Activated naive CD4-positive, alpha-beta T cell treated with anti-CD3 and anti-CD28 coated beads, Interleukin-2, amount 50 U/mL, for 16 hours (primary cell): ENCODE data around the gene PARK7.
"Not testable (repeated sequence)": the region's sequence is repeated elsewhere in the genome, so short reads cannot be mapped to it uniquely, and the experiment has no call there.

Experiments used
- DNase-seq: peaks from one replicate; pipeline ENCODE4 v3.0.0-alpha.2; 2020

The PARK7 gene

DNA sequence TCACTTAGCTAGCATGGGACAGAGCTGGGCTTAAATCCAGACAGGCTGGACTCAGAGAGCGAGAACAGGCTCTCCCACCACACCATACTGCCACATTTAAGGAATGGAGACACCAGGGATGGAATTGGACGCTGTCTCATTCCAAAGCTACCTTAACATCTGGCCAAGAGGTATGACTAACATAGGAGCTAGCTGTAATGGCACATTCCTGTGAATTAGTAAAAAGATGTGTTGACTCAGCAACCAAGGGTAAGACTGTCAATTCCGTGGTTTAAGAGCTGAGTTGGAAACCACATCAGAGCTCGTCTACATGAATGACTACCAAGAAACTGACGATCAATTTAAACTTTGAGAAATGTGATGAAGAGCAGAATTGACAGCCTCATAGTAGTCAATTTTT is 12.6 kb upstream of the PARK7 start:
- peak; percentile 13 for DNase-seq

GRCh38 chr1:7952791-7953190 is 8.7 kb upstream of the PARK7 start:
- DNase-seq: not testable (repeated sequence)

GRCh38 chr1:7953850-7954609 is 7.5 kb upstream of the PARK7 start:
- peak; percentile 65 for DNase-seq

- DNase-seq: no peak
Measured at GRCh38 chr1:7954683-7955082, 6.8 kb upstream of the PARK7 start.

DNA sequence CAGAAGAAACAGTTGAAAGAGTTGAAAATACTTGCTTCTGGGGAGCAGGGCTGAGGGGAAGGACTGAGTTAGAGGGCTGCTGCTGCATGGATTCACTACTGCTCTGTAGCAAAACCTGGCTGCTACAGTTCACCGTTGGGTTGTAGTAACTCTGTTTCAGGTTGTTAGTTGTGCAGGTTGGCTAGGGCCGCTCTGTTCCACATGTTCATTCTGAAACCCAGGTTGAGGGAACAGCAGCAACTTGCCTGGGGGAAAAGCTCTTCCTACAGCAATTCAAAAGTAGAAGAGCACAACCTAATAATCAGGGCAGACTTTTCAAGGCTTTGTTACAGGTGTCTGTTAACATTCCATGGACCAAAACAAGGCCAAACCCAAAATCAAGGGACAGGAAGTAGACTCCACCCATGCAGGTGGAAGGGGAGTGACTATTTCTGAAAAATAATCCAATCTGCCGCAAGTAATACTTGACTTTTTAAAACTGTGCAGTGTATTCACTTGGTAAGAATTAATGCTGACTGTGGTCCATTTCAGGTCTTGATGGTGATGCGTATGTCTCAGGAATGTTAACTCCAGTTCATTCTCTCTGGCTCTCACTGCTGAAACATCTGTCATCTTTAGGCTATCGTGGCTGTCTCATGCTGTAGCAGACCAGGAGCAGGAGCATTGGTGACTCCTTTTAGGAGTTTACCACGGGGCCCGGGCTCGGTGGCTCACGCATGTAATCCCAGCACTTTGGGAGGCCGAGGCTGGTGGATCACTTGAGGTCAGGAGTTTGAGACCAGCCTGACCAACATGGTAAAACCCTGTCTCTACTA is 5.1 kb upstream of the PARK7 start:
- DNase-seq: no peak

- DNase-seq: no peak
Measured at GRCh38 chr1:7960165-7960564, 1.3 kb upstream of the PARK7 start.

- no peak for DNase-seq
Measured at GRCh38 chr1:7960867-7961215, 670 bp upstream of the PARK7 start.

DNA sequence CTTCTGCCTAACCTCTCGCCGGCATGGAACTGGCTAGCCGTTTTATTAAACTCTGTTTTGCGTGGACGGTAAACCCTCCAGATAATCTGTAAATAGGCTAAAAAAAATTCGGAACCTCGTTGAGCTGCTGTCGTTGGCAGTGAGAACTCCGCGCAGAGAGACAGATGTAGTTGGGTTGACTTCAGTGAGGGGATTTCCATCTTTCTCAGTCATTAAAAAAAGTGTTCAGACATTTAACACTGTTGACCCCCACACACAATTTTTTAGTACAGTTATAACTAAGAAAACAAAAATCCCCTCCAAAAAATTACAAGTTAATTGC is 464 bp downstream of the PARK7 start:
- no peak for DNase-seq

DNA sequence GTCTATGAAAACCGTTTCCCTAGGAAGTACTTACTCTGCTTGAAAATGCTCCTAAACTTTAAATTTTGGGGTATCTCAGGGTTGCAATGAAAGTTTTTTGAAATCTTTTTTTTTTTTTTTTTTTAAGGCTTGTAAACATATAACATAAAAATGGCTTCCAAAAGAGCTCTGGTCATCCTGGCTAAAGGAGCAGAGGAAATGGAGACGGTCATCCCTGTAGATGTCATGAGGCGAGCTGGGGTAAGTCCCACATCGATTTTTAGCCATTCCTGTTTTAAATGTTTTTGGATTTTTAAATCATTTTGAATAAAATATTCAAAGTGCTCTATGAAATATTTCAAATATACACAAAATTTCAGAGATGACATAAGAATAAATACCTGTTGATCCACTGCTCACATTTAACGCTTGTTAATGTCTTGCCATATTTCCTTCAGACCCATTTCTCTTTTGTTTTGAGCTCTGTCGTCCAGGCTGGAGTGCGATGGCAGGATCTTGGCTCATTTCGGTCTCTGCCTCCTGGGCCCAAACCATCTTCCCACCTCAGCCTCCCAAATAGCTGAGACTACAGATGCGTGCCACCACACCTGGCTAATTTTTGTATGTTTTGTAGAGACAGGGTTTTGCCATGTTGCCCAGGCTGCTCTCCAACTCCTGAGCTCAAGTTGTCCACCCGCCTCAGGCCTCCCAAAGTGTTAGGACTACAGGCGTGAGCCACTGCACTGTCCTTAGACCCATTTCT is 1.3 kb downstream of the PARK7 start:
- no peak for DNase-seq

GRCh38 chr1:7963378-7963730 is 1.8 kb downstream of the PARK7 start:
- not testable (repeated sequence) for DNase-seq

DNA sequence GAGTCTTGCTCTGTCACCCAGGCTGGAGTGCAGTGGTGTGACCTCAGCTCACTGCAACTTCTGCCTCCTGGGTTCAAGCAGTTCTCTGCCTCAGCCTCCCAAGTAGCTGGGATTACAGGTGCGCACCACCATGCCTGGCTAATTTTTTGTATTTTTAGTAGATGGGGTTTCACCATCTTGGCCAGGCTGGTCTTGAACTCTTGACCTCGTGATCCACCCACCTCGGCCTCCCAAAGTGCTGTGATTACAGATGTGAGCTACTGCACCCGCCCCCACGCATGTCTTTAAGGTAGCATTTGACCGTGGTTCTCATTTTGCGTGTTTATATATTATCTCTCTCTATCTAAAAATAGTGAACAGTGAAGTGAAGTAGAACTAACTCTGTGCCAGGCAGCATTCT is 2.3 kb downstream of the PARK7 start:
- DNase-seq: not testable (repeated sequence)

DNA sequence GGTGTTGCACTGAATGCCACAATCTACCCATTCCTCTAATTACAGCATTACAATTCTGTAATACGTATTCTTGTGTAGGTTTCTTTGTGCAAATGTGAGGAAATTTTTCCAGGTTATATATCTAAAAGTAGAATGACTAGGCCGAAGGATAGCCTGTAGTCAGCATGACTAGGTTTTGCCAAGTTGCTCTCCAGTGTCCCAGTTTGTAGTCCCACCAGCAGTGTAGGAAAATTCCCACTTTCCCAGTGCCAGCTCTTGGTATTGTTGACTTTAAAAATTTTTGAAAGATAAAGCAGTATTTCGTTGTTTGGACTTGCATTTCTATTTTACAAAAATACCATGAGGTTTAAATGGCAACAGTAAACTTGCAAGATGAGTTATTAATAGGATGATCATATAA is 3.0 kb downstream of the PARK7 start:
- DNase-seq: no peak

GRCh38 chr1:7967196-7967595 is 5.7 kb downstream of the PARK7 start:
- no peak for DNase-seq

- DNase-seq: no peak
Measured at GRCh38 chr1:7967651-7968050, 6.1 kb downstream of the PARK7 start.

DNA sequence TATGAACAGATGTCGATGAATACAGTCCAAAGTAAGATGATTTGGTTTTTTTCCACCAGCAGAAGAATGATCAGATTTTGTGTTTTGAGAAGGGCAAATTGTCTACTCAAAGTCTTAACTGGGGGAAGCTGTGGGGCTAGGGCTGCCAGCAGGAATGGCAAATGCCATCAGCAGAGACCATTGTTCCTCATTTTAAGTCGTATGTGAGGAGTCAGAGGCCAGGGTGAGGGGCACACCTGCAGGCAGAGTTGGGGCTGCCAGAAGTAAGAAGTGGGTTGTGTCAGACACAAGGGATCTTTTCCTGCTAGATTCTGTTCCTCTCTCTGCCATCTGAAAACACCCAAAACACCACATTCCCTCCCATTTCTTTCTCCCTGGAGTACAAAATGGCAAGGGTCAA is 8.7 kb downstream of the PARK7 start:
- no peak for DNase-seq

DNA sequence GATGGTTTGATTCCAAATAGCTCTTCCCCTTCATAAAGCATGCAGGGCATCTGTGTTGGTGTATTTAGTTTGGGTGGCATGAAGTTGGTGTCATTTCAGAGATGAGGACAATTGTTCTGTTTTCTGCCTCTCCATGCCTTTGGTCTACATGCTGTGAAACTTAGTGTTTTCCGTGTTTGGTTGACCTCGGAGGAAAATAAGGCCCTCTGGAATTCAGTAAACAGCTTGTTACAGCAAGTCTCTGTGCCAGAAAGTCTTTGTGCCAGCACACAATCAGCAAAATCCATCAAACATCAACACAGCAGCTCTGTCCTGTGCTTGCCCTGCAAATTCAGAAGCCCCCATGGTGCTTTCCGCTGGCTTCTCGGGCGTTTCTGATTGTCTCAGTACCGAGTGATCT is 9.5 kb downstream of the PARK7 start:
- DNase-seq: no peak

GRCh38 chr1:7972285-7972684 is 10.8 kb downstream of the PARK7 start:
- no peak for DNase-seq

- no peak for DNase-seq
Measured at GRCh38 chr1:7973086-7973485, 11.6 kb downstream of the PARK7 start.

- DNase-seq: peak; percentile 29
Measured at GRCh38 chr1:7975212-7975865, 13.8 kb downstream of the PARK7 start.

GRCh38 chr1:7980984-7981383 is 19.5 kb downstream of the PARK7 start:
- DNase-seq: no peak

DNA sequence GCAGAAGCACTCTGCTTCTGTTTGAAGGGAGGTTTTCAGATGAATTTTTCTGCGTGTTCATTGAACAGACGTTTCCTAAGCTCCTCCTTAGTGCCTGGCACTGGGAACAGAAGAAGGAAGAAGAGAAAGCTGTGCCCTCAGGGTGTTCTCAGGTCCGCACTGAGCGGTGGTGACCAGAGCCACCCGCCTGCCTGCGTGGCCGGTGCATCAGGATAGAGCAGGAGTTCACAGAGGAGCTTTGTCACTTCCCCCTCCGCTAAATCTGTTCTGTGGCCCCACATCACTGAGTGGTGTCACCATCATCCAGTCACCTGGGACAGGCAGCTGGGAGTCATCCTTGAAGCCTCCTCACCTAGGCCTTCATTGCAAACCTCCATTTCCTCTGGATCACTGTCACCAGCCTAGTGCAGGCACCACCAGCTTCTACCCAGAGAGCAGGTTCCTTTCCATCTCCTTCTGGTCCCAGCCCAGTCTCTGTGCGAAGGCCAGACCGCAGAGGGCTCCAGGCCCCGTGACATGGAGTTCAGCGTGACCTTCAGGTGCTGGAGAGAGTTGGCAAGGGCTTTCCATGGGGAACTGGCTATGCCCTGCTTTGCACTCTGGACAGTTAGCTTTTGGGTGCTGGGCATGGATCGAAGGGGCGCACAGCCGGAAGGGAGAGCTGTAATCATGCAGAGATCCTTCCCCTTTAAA is 21.7 kb downstream of the PARK7 start:
- no peak for DNase-seq

GRCh38 chr1:7984811-7985210 is 23.3 kb downstream of the PARK7 start:
- DNase-seq: no peak
